Pancreas (tissue), 10 donors: ENCODE results near the gene MANSC4. TPM values are rescaled to one million over a fixed set of nuclear protein-coding genes. Genes with fewer than 3 reads are reported as not detected.

Experiments used
- ATAC-seq, 4 donors: fragments of 200-7000 bp; cut with Tn5 transposase; one replicate each; pipeline versions ENCODE4 v1.8.0 to v1.9.1; 2020; ENCODE audit warnings: mild to moderate bottlenecking in 4 of 4, moderate library complexity in 4 of 4
- DNase-seq, 6 donors: peaks; one replicate each; pipeline ENCODE4 v3.0.0-alpha.2; 2020
- FAIRE-seq: peaks from 2 replicates; lab custom pipeline; 2012; peaks lifted over from hg19 to GRCh38; lab: Jason Lieb, UNC
- H3K27ac ChIP-seq, 4 donors: fragments of 200-600 bp; sonication (generic); 1 replicate in 3 of 4; 2 replicates in 1 of 4; pipeline versions ENCODE4 v1.5.0 to v1.8.0; 2020
- H3K27me3 ChIP-seq, 4 donors: fragments of 200-600 bp; one replicate each; pipeline ENCODE4 v1.8.0; 2021
- H3K36me3 ChIP-seq, 3 donors: fragments of 200-600 bp; sonication (generic) in 1 of 3; one replicate each; pipeline versions ENCODE4 v1.5.0 to v1.8.0; 2020 to 2021
- H3K4me1 ChIP-seq, 3 donors: fragments of 200-600 bp; one replicate each; pipeline ENCODE4 v1.8.0; 2021
- H3K4me3 ChIP-seq, 4 donors: fragments of 200-600 bp; sonication (generic) in 2 of 4; one replicate each; pipeline versions ENCODE4 v1.5.0 to v1.8.0; 2020 to 2021
- H3K9me3 ChIP-seq, 4 donors: fragments of 200-600 bp; one replicate each; pipeline ENCODE4 v1.8.0; 2021
- CTCF ChIP-seq, 4 donors: fragments of 200-600 bp; sonication (generic) in 3 of 4; IDR thresholded peaks; one replicate each; pipeline versions ENCODE4 v1.5.0 to v1.8.0; 2021; ENCODE audit warnings: antibody characterized with exemption in 4 of 4
- WGBS, 2 donors: extraction: QIAGEN DNeasy Blood & Tissue Kit; methylation state at CpG; one replicate each; pipeline ENCODE4 v1.1.7; 2013; 5-methylcytosine and 5-hydroxymethylcytosine counted together
- intact Hi-C, 3 donors: fragments of 100-400 bp; cut with DNase I; formaldehyde crosslinking; loops; one replicate each; pipeline versions ENCODE4 v1.11.1 to v1.14.2; 2022
- polyA plus RNA-seq, 2 donors: library from polyadenylated mRNA; stranded (reverse); fragments of 200-250 nt; gene quantifications; one replicate each; pipeline ENCODE4 v1.2.3, GENCODE V29; 2013
- total RNA-seq, 6 donors: library from RNA; stranded (reverse); fragmentation: NEBNext Ultra II Directional in 4 of 6; extraction: Animal tissue kit (Norgen Biotek cat#: 25700) in 4 of 6; gene quantifications; one replicate each; pipeline versions ENCODE4 v1.2.1 to v1.2.4, GENCODE V29; 2021 to 2023
- donor health status: healthy with polysubstance abuse.
- donor health status: DM: no; HTN: no; CAD: no; lungs with moderate emphysema.
- donor health status: DM: no; HTN: no; CAD: no.
- donor health status: control.
- donor health status: control.
- donor health status: Bipolar disorder and iron deficiency.
- donor health status: DM: yes; HTN: yes; CAD: no.
- donor health status: DM: no; HTN: no; CAD: no.
- donor health status: DM: no; HTN: no; CAD: no.
- donor health status: DM: yes; HTN: yes; CAD: no.

MANSC4 gene
- total and polyA plus RNA-seq, 8 donors: 0.19 to 2.3 (median 0.23) TPM; not detected in 5

GRCh38 chr12:27812502-27812901 is 32.5 kb upstream of the MANSC4 start:
- WGBS, 2 donors: 75 to 79% methylated on average over 6 of the region's 6 CpGs
- H3K9me3 ChIP-seq: no peaks in the 10 kb centered on the region
- H3K4me1 ChIP-seq: peaks cover 0 to 7% (median 5%) of the 10 kb centered on the region in 3 donors
- H3K36me3 ChIP-seq: no peaks in the 10 kb centered on the region
- H3K27ac ChIP-seq: no peak overlapping the region
- no peak for TF ChIP-seq CTCF (IDR thresholded peaks at IDR 0.05)
- ATAC-seq (no peak), DNase-seq (no peak), FAIRE-seq (no peak)
- H3K4me3 ChIP-seq: no peak overlapping the region
- no peaks in the 10 kb centered on the region for H3K27me3 ChIP-seq
- intact Hi-C loops: loop anchor here in 1 of 3 donors (10.0 kb wide), 1 partner anchor 78 kb away; no protein-coding TSS in a partner anchor

- FAIRE-seq (no peak), ATAC-seq (peak in 1 of 4 donors; percentile 6), DNase-seq (no peak)
- WGBS, 2 donors: 34 to 54% methylated on average over 4 of the region's 4 CpGs
- no peak for TF ChIP-seq CTCF (IDR thresholded peaks at IDR 0.05)
- intact Hi-C loops: loop anchor here in 1 of 3 donors (10.0 kb wide), 1 partner anchor 76 kb away; no protein-coding TSS in a partner anchor
- Histone ChIP-seq H3K4me1 (peaks cover 0 to 7% (median 5%) of the 10 kb centered on the region in 3 donors), H3K36me3 (no peaks in the 10 kb centered on the region), H3K27ac (peak overlapping the region in 2 of 4 donors; percentile 19 to 33), H3K27me3 (no peaks in the 10 kb centered on the region), H3K9me3 (no peaks in the 10 kb centered on the region), H3K4me3 (no peak overlapping the region)
These were observed 30.7 kb upstream of the MANSC4 start for GRCh38 chr12:27810756-27811155.

GRCh38 chr12:27808841-27809240 is 28.8 kb upstream of the MANSC4 start:
- intact Hi-C loops: no loop called here
- no peaks in the 10 kb centered on the region for H3K9me3 ChIP-seq
- FAIRE-seq (no peak), ATAC-seq (peak in 3 of 4 donors; percentile 90 to 93 (median 93)), DNase-seq (peak in 3 of 6 donors; percentile 13 to 67 (median 42))
- H3K4me3 ChIP-seq: no peak overlapping the region
- peak overlapping the region in 3 of 4 donors; percentile 24 to 71 (median 55) for H3K27ac ChIP-seq
- peaks cover 0 to 7% (median 5%) of the 10 kb centered on the region in 3 donors for H3K4me1 ChIP-seq
- H3K27me3 ChIP-seq: no peaks in the 10 kb centered on the region
- no peak for TF ChIP-seq CTCF (IDR thresholded peaks at IDR 0.05)
- H3K36me3 ChIP-seq: no peaks in the 10 kb centered on the region
- 16 to 25% methylated on average over 6 of the region's 6 CpGs for WGBS, 2 donors

- DNase-seq (no peak), FAIRE-seq (no peak), ATAC-seq (no peak)
- no peak overlapping the region for H3K4me3 ChIP-seq
- no peak for TF ChIP-seq CTCF (IDR thresholded peaks at IDR 0.05)
- intact Hi-C loops: no loop called here
- H3K4me1 ChIP-seq: peaks cover 0 to 7% (median 5%) of the 10 kb centered on the region in 3 donors
- H3K36me3 ChIP-seq: no peaks in the 10 kb centered on the region
- H3K27ac ChIP-seq: no peak overlapping the region
- WGBS, 2 donors: 64 to 72% methylated on average over 8 of the region's 8 CpGs
- H3K9me3 ChIP-seq: no peaks in the 10 kb centered on the region
- H3K27me3 ChIP-seq: no peaks in the 10 kb centered on the region
These were observed 27.1 kb upstream of the MANSC4 start for GRCh38 chr12:27807063-27807703.

GRCh38 chr12:27806259-27806658 is 26.2 kb upstream of the MANSC4 start:
- DNase-seq: no peak
- no peaks in the 10 kb centered on the region for H3K9me3 ChIP-seq
- WGBS, 2 donors: 93 to 96% methylated on average over 4 of the region's 4 CpGs
- H3K36me3 ChIP-seq: no peaks in the 10 kb centered on the region
- H3K4me1 ChIP-seq: peaks cover 0 to 7% (median 5%) of the 10 kb centered on the region in 3 donors
- ATAC-seq: no peak
- H3K4me3 ChIP-seq: no peak overlapping the region
- TF ChIP-seq CTCF (IDR thresholded peaks at IDR 0.05): no peak
- H3K27ac ChIP-seq: no peak overlapping the region
- intact Hi-C loops: no loop called here
- no peak for FAIRE-seq
- no peaks in the 10 kb centered on the region for H3K27me3 ChIP-seq
